Right lobe of liver (tissue), 6 donors: ENCODE data around the gene SLC9A5. TPM values are rescaled to one million over a fixed set of nuclear protein-coding genes. Genes with fewer than 3 reads are reported as not detected.

ENCODE experiments used
- ATAC-seq, 4 donors: fragments of 200-7000 bp; cut with Tn5 transposase; one replicate each; pipeline ENCODE4 v1.9.1; 2020; ENCODE audit warnings: mild to moderate bottlenecking in 4 of 4, moderate library complexity in 4 of 4
- DNase-seq, 3 donors: peaks; one replicate each; pipeline ENCODE4 v3.0.0-alpha.2; 2020
- H3K27ac ChIP-seq, 3 donors: fragments of 200-600 bp; one replicate each; pipeline ENCODE4 v1.8.0; 2022
- H3K27me3 ChIP-seq, 2 donors: fragments of 200-600 bp; one replicate each; pipeline ENCODE4 v1.8.0; 2022
- H3K36me3 ChIP-seq, 4 donors: fragments of 200-600 bp; sonication (generic) in 1 of 4; one replicate each; pipeline versions ENCODE4 v1.5.1 to v1.8.0; 2017 to 2022; ENCODE audit warnings: control low read depth in 1 of 4
- H3K4me1 ChIP-seq, 4 donors: fragments of 200-600 bp; sonication (generic) in 1 of 4; one replicate each; pipeline versions ENCODE4 v1.5.1 to v1.8.0; 2017 to 2022; ENCODE audit warnings: control low read depth in 1 of 4
- H3K4me3 ChIP-seq, 3 donors: fragments of 200-600 bp; one replicate each; pipeline ENCODE4 v1.8.0; 2022
- H3K9me3 ChIP-seq, 4 donors: fragments of 200-600 bp; sonication (generic) in 1 of 4; one replicate each; pipeline versions ENCODE4 v1.5.1 to v1.8.0; 2017 to 2022; ENCODE audit warnings: control low read depth in 1 of 4
- CTCF ChIP-seq, 4 donors: fragments of 200-600 bp in 3 of 4; fragments of 450-650 bp in 1 of 4; IDR thresholded peaks; one replicate each; pipeline versions ENCODE4 v1.5.1 to v1.8.0; 2016 to 2022; ENCODE audit warnings: antibody characterized with exemption in 4 of 4, mild to moderate bottlenecking in 2 of 4
- POLR2A ChIP-seq: fragments of 450-650 bp; IDR thresholded peaks from one replicate; pipeline ENCODE4 v1.6.1; 2017; ENCODE audit warnings: antibody characterized with exemption, mild to moderate bottlenecking
- WGBS: methylation state at CpG from one replicate; pipeline ENCODE4 v1.1.6; 2018; ENCODE audit warnings: low coverage, low lambda C conversion rate; ENCODE audit not compliant: insufficient coverage; ENCODE audit errors: missing lambda C conversion rate; 5-methylcytosine and 5-hydroxymethylcytosine counted together
- intact Hi-C, 2 donors: fragments of 100-400 bp; cut with DNase I; formaldehyde crosslinking; loops; one replicate each; pipeline versions ENCODE4 v1.11.2 to v1.14.1; 2022
- total RNA-seq, 6 experiments: library from RNA; depleted of rRNA in 2 of 6; stranded (reverse); fragments of >200 nt in 2 of 6; fragmentation: NEBNext Ultra II Directional in 3 of 6; extraction: Animal tissue kit (Norgen Biotek cat#: 25700) in 3 of 6; gene quantifications; one replicate each; pipeline versions ENCODE4 v1.1.0 to v1.2.4, GENCODE V29; 2016 to 2023
- donor health status: DM: no; HTN: yes; CAD: no.
- donor health status: DM: no; HTN: no; CAD: no.
- donor health status: DM: no; HTN: no; CAD: no.
- donor health status: DM: no; HTN: yes; CAD: no.
- donor health status: DM: no; HTN: yes; CAD: no.

The SLC9A5 gene
- total RNA-seq, 6 experiments from 2014 or later, result 0.06 to 0.53 (median 0.15) TPM

DNA sequence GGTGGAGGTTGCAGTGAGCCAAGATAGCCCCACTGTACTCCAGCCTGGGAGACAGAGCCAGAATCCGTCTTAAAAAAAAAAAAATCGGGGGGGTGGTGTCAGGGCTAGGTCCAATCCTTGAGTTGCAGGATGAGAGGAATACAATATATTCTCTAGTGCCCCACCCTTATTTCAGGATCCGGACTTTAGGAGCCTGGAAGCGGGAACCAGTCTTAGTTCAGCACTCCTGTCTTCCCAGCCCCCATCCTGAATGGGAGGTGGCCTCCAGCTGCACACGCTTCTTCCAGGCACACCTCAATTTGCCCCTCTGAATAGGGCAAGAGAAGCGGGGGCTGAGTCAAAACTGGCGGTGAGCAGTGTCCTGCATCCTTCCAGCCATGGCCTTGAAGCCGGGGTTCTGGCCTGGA is 3.1 kb upstream of the SLC9A5 start:
- peaks cover 0 to 10% of the 10 kb centered on the region in 2 donors for H3K27me3 ChIP-seq
- peak overlapping the region; percentile 65 to 82 (median 69) for H3K27ac ChIP-seq
- H3K4me3 ChIP-seq, result peak overlapping the region; percentile 58 to 66 (median 64)
- no peak for TF ChIP-seq CTCF (IDR thresholded peaks at IDR 0.05)
- no peak for TF ChIP-seq POLR2A
- DNase-seq, result no peak
- peaks cover 0 to 53% (median 0%) of the 10 kb centered on the region in 4 donors for H3K4me1 ChIP-seq
- H3K9me3 ChIP-seq, result no peaks in the 10 kb centered on the region
- WGBS, result 35% methylated on average over 7 of the region's 8 CpGs
- ATAC-seq, result no peak
- H3K36me3 ChIP-seq, result no peaks in the 10 kb centered on the region
- intact Hi-C loops, result no loop called here

DNA sequence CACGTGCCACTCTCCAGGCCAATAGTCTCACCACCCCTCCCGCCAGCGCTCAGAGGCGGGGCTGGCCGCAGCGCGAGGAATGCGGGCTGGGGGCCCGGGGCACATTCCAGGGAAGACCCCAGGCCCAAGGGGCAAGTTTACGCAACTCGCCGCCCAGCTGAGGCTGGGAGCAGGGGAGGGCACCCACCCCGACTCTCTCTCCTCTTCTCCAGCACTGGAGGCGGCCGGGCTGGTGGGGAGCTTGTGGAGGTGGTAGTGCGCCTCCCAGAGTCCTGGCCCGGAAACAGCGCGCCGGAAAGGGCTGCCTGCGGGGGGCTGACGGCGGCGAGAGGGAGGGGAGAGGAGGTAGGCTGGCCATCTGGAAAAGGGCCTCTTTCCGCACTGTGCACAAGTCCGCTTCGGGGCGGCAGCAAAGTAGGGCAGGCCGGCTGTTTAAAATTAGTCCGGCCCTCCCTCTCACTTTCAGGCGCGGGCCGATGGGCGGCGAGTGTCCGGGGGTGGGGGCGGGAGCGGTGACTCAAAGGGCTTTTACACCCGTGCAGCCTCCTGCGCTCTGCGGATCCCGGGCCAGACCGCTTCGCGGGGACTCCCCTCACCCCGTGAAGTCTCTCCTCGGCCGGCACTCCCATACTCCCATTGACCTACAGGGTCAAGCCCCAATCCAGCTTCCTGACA is 2.6 kb upstream of the SLC9A5 start:
- Histone ChIP-seq H3K36me3 (no peaks in the 10 kb centered on the region), H3K27me3 (peaks cover 0 to 10% of the 10 kb centered on the region in 2 donors), H3K27ac (peak overlapping the region; percentile 65 to 82 (median 69)), H3K4me3 (peak overlapping the region; percentile 58 to 66 (median 64)), H3K4me1 (peaks cover 0 to 48% (median 0%) of the 10 kb centered on the region in 4 donors), H3K9me3 (no peaks in the 10 kb centered on the region)
- peak; percentile 71 to 77 (median 76) for DNase-seq
- 4% methylated on average over 9 of the region's 48 CpGs for WGBS
- intact Hi-C loops, result no loop called here
- TF ChIP-seq POLR2A (no peak), CTCF (IDR thresholded peaks at IDR 0.05) (peak; percentile 2 to 30 (median 20))
- peak; percentile 33 to 54 (median 40) for ATAC-seq

DNA sequence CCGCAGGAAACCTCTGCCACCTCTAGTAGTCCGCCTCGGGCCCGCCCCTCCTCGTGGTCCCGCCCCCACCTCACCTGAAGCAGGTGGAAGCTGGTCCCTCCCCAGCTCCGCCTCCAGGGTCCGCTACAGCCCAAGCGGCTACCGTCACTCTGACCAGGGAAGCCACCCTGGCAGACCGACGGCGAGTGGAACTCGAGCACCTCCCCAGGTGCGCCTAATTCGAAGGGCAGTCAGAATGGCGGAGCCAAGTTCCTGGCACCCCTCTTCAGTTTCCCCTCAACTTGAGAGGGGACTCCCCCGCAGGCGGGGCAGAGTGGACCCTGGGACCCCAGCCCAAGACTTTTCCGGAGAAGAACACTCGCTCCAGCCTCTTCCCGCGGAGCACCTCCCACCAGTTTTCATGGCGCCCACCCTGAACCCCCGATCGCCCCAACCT is 2.0 kb upstream of the SLC9A5 start:
- Histone ChIP-seq H3K27ac (peak overlapping the region; percentile 65 to 82 (median 69)), H3K27me3 (peaks cover 0 to 10% of the 10 kb centered on the region in 2 donors), H3K36me3 (no peaks in the 10 kb centered on the region), H3K4me1 (peaks cover 0 to 46% (median 0%) of the 10 kb centered on the region in 4 donors), H3K4me3 (peak overlapping the region; percentile 58 to 66 (median 64)), H3K9me3 (no peaks in the 10 kb centered on the region)
- no peak for TF ChIP-seq POLR2A
- no peak for TF ChIP-seq CTCF (IDR thresholded peaks at IDR 0.05)
- ATAC-seq (peak; percentile 7 to 26 (median 14)), DNase-seq (peak; percentile 65 to 74 (median 66))
- WGBS, result 0% methylated on average over 7 of the region's 26 CpGs
- intact Hi-C loops, result no loop called here

GRCh38 chr16:67247192-67248072 is 1.3 kb upstream of the SLC9A5 start, which contains the start of gene FHOD1:
FHOD1 (minus strand) TSS chr16:67247481; CDS start chr16:67247410, 71 bp downstream.
- peak within 1 kb of the TSS; percentile 58 to 66 (median 64) for H3K4me3 ChIP-seq
- peaks cover 0 to 10% of the 10 kb centered on the region in 2 donors for H3K27me3 ChIP-seq
- H3K36me3 ChIP-seq, result no peaks in the 10 kb centered on the region
- peak; percentile 92 to 96 (median 95) for DNase-seq
- TF ChIP-seq POLR2A (peak; percentile 71), CTCF (IDR thresholded peaks at IDR 0.05) (no peak)
- peak; percentile 80 to 89 (median 87) for ATAC-seq
- peaks cover 0 to 42% (median 0%) of the 10 kb centered on the region in 4 donors for H3K4me1 ChIP-seq
- 6% methylated on average over 10 of the region's 60 CpGs for WGBS
- H3K9me3 ChIP-seq, result no peaks in the 10 kb centered on the region
- intact Hi-C loops, result no loop called here
- H3K27ac ChIP-seq, result peak within 1 kb of the TSS; percentile 65 to 82 (median 69)
